Right atrium auricular region (tissue), 2 donors: ENCODE measurements around the gene CYP1B1. TPM values are rescaled to one million over a fixed set of nuclear protein-coding genes. Genes with fewer than 3 reads are reported as not detected.

Experiments used
- DNase-seq: peaks from one replicate; pipeline ENCODE4 v3.0.0-alpha.2; 2019; ENCODE audit warnings: low spot score
- H3K27ac ChIP-seq, 2 donors: fragments of 200-600 bp; sonication (generic); 1 replicate in 1 of 2; 2 replicates in 1 of 2; pipeline ENCODE4 v1.5.1; 2016 to 2019
- H3K27me3 ChIP-seq, 2 donors: fragments of 200-600 bp; sonication (generic); one replicate each; pipeline versions ENCODE4 v1.5.1 to v1.6.0; 2017 to 2019
- H3K36me3 ChIP-seq: fragments of 200-600 bp; sonication (generic); one replicate; pipeline ENCODE4 v1.5.1; 2016
- H3K4me1 ChIP-seq, 2 donors: fragments of 200-600 bp; sonication (generic); one replicate each; pipeline versions ENCODE4 v1.5.1 to v1.6.0; 2017 to 2019
- H3K4me3 ChIP-seq, 2 donors: fragments of 200-600 bp; sonication (generic); 1 replicate in 1 of 2; 2 replicates in 1 of 2; pipeline ENCODE4 v1.5.1; 2017 to 2019; ENCODE audit warnings: mild to moderate bottlenecking in 1 of 2, moderate library complexity in 1 of 2
- H3K9me3 ChIP-seq, 2 donors: fragments of 200-600 bp; sonication (generic); one replicate each; pipeline ENCODE4 v1.5.1; 2019
- total RNA-seq, 2 donors: library from RNA; depleted of rRNA; stranded (reverse); fragments of >200 nt; gene quantifications; one replicate each; pipeline ENCODE4 v1.1.0, GENCODE V29; 2016
- TF ChIP-seq, protein P1 (sequence below), 2 donors: fragments of 200-600 bp; sonication (generic); IDR thresholded peaks; one replicate each; pipeline ENCODE4 v1.5.1; 2019; ENCODE audit warnings: antibody characterized with exemption in 2 of 2

Gene CYP1B1
- total RNA-seq, 2 donors from 2014 or later: 25.1 to 92.6 TPM

DNA sequence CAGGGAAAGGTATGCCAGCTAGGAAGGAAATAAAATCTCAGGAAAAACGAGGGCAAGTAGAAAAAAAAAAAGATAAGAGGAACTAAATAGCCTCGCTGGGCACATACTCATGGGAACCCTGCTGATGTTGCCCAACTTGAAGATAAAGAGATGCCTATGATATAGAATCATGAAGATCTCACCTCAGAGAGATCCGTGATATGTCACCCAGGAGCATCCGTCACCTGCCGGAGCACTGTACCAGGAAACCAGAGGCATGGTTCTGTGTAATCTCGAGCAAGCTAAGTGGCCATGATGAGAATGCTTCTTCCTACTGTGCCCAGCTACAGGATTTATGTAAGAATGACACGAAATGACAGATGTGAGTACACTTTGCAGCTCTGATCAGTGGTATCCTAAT, 40.0 kb downstream of the CYP1B1 start:
- no peak for DNase-seq
- H3K4me1 ChIP-seq: peaks cover 0 to 13% of the 10 kb centered on the region in 2 donors
- TF ChIP-seq, protein P1, sequence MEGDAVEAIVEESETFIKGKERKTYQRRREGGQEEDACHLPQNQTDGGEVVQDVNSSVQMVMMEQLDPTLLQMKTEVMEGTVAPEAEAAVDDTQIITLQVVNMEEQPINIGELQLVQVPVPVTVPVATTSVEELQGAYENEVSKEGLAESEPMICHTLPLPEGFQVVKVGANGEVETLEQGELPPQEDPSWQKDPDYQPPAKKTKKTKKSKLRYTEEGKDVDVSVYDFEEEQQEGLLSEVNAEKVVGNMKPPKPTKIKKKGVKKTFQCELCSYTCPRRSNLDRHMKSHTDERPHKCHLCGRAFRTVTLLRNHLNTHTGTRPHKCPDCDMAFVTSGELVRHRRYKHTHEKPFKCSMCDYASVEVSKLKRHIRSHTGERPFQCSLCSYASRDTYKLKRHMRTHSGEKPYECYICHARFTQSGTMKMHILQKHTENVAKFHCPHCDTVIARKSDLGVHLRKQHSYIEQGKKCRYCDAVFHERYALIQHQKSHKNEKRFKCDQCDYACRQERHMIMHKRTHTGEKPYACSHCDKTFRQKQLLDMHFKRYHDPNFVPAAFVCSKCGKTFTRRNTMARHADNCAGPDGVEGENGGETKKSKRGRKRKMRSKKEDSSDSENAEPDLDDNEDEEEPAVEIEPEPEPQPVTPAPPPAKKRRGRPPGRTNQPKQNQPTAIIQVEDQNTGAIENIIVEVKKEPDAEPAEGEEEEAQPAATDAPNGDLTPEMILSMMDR (IDR thresholded peaks at IDR 0.05): no peak
- no peak overlapping the region for H3K27ac ChIP-seq
- H3K27me3 ChIP-seq: no peaks in the 10 kb centered on the region
- H3K9me3 ChIP-seq: no peaks in the 10 kb centered on the region
- H3K36me3 ChIP-seq: no peaks in the 10 kb centered on the region
- H3K4me3 ChIP-seq: no peak overlapping the region

DNA sequence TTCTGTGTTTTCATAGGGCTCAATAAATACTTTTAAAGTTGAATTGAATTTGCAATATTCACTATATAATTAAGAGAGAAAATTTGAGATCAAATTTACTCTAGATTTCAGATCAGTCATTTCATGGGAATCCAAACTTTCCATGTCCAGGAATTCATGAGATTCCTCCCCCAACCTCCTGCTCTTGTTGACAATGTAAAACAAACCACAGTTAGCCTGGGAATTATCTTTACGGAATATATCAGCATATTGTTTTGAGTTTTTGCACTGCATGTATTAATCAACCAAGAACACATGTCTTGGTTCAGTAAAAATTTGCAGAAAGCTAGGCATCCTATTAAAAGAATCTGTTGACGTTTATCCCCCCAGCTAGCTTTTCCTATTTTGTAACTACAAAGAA, 42.3 kb downstream of the CYP1B1 start:
- H3K27ac ChIP-seq: no peak overlapping the region
- no peak for DNase-seq
- H3K36me3 ChIP-seq: no peaks in the 10 kb centered on the region
- peaks cover 0 to 15% of the 10 kb centered on the region in 2 donors for H3K4me1 ChIP-seq
- H3K4me3 ChIP-seq: no peak overlapping the region
- no peaks in the 10 kb centered on the region for H3K9me3 ChIP-seq
- H3K27me3 ChIP-seq: no peaks in the 10 kb centered on the region
- TF ChIP-seq, protein P1 (IDR thresholded peaks at IDR 0.05): no peak

DNA sequence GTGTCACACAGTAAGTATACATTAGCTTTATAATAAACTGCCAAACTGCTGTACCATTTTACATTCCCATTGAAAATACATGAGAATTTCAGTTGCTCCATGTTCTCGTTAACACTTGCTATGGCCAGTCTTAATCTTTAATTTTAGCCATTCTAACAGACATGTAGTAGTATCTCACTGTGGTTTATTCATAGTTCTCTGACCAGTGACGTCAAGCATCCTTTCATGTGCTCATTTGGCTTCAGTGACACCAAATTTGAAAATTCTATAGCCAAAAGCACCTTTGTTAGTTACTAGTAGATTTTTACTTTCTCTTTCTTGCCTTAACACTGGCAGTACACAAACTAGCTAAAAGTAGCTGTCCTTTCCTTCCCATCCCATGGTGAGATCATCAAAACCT, 43.0 kb downstream of the CYP1B1 start:
- no peaks in the 10 kb centered on the region for H3K36me3 ChIP-seq
- TF ChIP-seq, protein P1 (IDR thresholded peaks at IDR 0.05): no peak
- H3K4me3 ChIP-seq: no peak overlapping the region
- H3K27me3 ChIP-seq: no peaks in the 10 kb centered on the region
- no peak for DNase-seq
- H3K9me3 ChIP-seq: no peaks in the 10 kb centered on the region
- no peak overlapping the region for H3K27ac ChIP-seq
- H3K4me1 ChIP-seq: peaks cover 0 to 9% of the 10 kb centered on the region in 2 donors

DNA sequence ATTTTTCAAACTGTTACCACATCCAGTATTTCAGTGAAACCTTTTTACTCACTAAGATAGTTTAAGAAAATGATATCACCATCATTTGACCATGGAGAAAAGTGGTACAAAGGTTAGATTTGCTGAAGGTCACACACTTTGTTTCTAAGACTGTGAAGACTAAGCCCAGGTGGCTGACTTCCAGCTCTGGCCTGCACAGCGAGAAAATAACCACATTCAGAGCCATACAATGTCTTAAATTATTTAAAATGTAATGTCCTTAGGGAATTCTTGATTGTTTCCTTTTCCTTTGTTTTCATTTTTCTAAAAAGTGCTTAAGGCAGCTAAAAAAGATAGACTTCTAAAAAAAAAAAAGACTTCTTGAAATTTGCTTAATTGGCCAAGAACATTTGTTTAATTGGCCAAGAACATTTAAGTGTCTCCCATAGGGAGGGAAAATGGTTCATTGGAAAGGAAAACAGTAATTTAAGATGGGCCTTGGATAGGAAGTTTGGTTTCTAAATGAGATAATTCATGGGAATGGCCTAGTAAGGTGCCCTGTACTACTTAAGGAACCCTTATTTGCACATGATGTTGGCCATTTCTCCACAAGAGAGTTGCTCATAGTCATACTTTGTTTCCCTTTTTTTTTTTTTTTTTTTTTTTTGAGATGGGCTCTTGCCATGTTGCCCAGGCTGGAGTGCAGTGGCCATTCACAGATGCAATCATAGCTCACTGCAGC, 45.2 kb downstream of the CYP1B1 start:
- TF ChIP-seq, protein P1 (IDR thresholded peaks at IDR 0.05): no peak
- Histone ChIP-seq H3K36me3 (no peaks in the 10 kb centered on the region), H3K27ac (no peak overlapping the region), H3K27me3 (no peaks in the 10 kb centered on the region), H3K4me1 (peaks cover 0 to 3% of the 10 kb centered on the region in 2 donors), H3K4me3 (no peak overlapping the region), H3K9me3 (no peaks in the 10 kb centered on the region)
- DNase-seq: no peak

DNA sequence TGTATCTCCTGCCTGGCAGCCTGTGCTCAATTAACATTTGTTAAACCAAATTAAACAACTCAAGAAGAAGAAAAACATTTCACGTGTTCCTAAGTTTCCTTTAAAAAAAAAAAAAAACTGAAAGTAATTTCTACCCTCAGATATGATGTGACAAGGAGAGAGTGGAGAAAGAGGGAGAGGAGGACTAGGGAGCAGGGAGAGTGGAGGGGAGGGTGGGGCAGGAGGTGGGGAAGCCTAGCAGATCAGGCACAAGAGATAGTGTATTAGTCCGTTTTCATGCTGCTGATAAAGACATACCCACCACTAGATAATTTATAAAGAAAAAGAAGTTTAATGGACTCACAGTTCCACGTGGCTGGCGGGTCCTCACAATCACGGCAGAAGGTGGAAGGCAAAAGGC, 46.4 kb downstream of the CYP1B1 start:
- Histone ChIP-seq H3K36me3 (no peaks in the 10 kb centered on the region), H3K27me3 (no peaks in the 10 kb centered on the region), H3K4me3 (no peak overlapping the region), H3K9me3 (no peaks in the 10 kb centered on the region), H3K4me1 (peaks cover 0 to 3% of the 10 kb centered on the region in 2 donors), H3K27ac (no peak overlapping the region)
- TF ChIP-seq, protein P1 (IDR thresholded peaks at IDR 0.05): no peak
- DNase-seq: no peak

DNA sequence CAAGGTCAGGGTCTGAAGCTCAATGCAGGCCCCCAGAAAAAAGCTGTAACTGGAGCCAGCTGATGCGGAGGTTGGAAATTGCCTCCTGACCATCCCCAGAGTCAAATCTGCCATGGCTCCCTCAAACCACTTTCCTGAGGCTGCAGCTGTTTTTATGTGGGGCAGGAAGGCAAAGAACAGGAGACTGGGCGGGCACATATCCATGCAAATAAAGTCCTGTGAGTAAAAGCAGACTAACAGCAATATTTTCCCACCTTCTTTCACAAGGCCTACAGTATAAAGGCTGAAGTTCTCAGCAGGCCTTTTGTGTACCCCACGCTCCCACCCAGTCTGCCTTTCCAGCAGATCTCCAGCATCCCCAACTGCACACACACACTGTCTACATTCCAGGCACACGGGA, 47.1 kb downstream of the CYP1B1 start:
- H3K36me3 ChIP-seq: no peaks in the 10 kb centered on the region
- H3K27ac ChIP-seq: no peak overlapping the region
- no peak for DNase-seq
- no peaks in the 10 kb centered on the region for H3K9me3 ChIP-seq
- H3K27me3 ChIP-seq: no peaks in the 10 kb centered on the region
- TF ChIP-seq, protein P1 (IDR thresholded peaks at IDR 0.05): no peak
- H3K4me1 ChIP-seq: peaks cover 0 to 3% of the 10 kb centered on the region in 2 donors
- no peak overlapping the region for H3K4me3 ChIP-seq
